Measurements from ENCODE around the gene ZNF644. TPM values are rescaled to one million over a fixed set of nuclear protein-coding genes. Genes with fewer than 3 reads are reported as not detected.

The ZNF644 gene
- total and polyA plus RNA-seq, 9 donors: 21.0 to 68.6 (median 56.6) TPM

- intact Hi-C loops (cut with DNase I): no loop called here
- no peaks in the 10 kb centered on the region for H3K36me3 ChIP-seq
- H3K4me3 ChIP-seq: no peak overlapping the region
- no peaks in the 10 kb centered on the region for H3K4me1 ChIP-seq (ENCODE audit: insufficient read depth)
- no peaks in the 10 kb centered on the region for H3K9me3 ChIP-seq
- no peaks in the 10 kb centered on the region for H3K27me3 ChIP-seq
- no peak overlapping the region for H3K27ac ChIP-seq
- DNase-seq: no peak
- no peak for TF ChIP-seq CTCF (IDR thresholded peaks at IDR 0.05)
- TF ChIP-seq POLR2A (IDR thresholded peaks at IDR 0.05): no peak
- no peak for TF ChIP-seq EP300 (IDR thresholded peaks at IDR 0.05)
- WGBS, 3 donors: 76 to 81% (median 77%) methylated on average over 1 of the region's 1 CpG
Observed at GRCh38 chr1:90963651-90964050, 58.2 kb downstream of the ZNF644 start.

GRCh38 chr1:90963236-90963635 is 58.6 kb downstream of the ZNF644 start:
- Histone ChIP-seq H3K9me3 (no peaks in the 10 kb centered on the region), H3K27ac (no peak overlapping the region), H3K36me3 (no peaks in the 10 kb centered on the region), H3K27me3 (no peaks in the 10 kb centered on the region), H3K4me3 (no peak overlapping the region), H3K4me1 (ENCODE audit: insufficient read depth) (no peaks in the 10 kb centered on the region)
- no peak for DNase-seq
- TF ChIP-seq EP300 (IDR thresholded peaks at IDR 0.05) (no peak), POLR2A (IDR thresholded peaks at IDR 0.05) (no peak), CTCF (IDR thresholded peaks at IDR 0.05) (no peak)
- WGBS, 3 donors: 92 to 96% (median 95%) methylated on average over 2 of the region's 2 CpGs
- intact Hi-C loops (cut with DNase I): no loop called here

GRCh38 chr1:90959352-90960206 is 62.3 kb downstream of the ZNF644 start:
- H3K9me3 ChIP-seq: no peaks in the 10 kb centered on the region
- H3K27ac ChIP-seq: no peak overlapping the region
- no peak for DNase-seq
- no peaks in the 10 kb centered on the region for H3K4me1 ChIP-seq (ENCODE audit: insufficient read depth)
- H3K36me3 ChIP-seq: no peaks in the 10 kb centered on the region
- H3K27me3 ChIP-seq: no peaks in the 10 kb centered on the region
- no peak overlapping the region for H3K4me3 ChIP-seq
- 94 to 96% (median 95%) methylated on average over 5 of the region's 5 CpGs for WGBS, 3 donors
- intact Hi-C loops (cut with DNase I): no loop called here
- TF ChIP-seq CTCF (IDR thresholded peaks at IDR 0.05) (no peak), POLR2A (IDR thresholded peaks at IDR 0.05) (no peak), EP300 (IDR thresholded peaks at IDR 0.05) (no peak)

- intact Hi-C loops (cut with DNase I): no loop called here
- Histone ChIP-seq H3K4me3 (no peak overlapping the region), H3K36me3 (no peaks in the 10 kb centered on the region)
Observed at GRCh38 chr1:90957497-90957896, 64.3 kb downstream of the ZNF644 start.

More at GRCh38 chr1:90957497-90957896, 64.3 kb downstream of the ZNF644 start:
- Histone ChIP-seq H3K4me1 (ENCODE audit: insufficient read depth) (no peaks in the 10 kb centered on the region), H3K27ac (no peak overlapping the region), H3K27me3 (no peaks in the 10 kb centered on the region), H3K9me3 (no peaks in the 10 kb centered on the region)
- TF ChIP-seq CTCF (IDR thresholded peaks at IDR 0.05): no peak
- no peak for TF ChIP-seq EP300 (IDR thresholded peaks at IDR 0.05)
- no peak for TF ChIP-seq POLR2A (IDR thresholded peaks at IDR 0.05)
- DNase-seq: no peak
